D721Med (cell line): ENCODE results near the gene GABPB2.
"Not testable (repeated sequence)": the region's sequence is repeated elsewhere in the genome, so short reads cannot be mapped to it uniquely, and the experiment has no call there.

Experiments used
- DNase-seq: peaks from one replicate; pipeline ENCODE4 v3.0.0; 2011; ENCODE audit warnings: low spot score; ENCODE audit not compliant: insufficient read length
- FAIRE-seq: peaks from 2 replicates; lab custom pipeline; 2011; peaks lifted over from hg19 to GRCh38; lab: Jason Lieb, UNC
- TF ChIP-seq, protein P1 (sequence below): IDR thresholded peaks from 2 replicates; pipeline ENCODE4 v1.5.1; 2012; ENCODE audit warnings: mild to moderate bottlenecking, control low read depth; ENCODE audit not compliant: insufficient read depth; ENCODE audit errors: missing control alignments

The GABPB2 gene

DNA sequence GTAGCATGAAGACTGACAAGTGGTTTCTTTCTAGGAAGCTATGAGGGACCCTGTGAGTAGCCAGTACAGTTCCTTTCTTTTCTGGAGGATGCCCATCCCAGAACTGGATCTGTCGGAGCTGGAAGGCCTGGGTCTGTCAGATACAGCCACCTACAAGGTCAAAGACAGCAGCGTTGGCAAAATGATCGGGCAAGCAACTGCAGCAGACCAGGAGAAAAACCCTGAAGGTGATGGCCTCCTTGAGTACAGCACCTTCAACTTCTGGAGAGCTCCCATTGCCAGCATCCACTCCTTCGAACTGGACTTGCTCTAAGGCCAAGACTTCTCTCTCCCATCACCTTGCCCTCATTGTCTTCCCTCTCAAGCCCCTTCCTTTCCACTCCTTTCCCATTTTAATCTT, 3.4 kb upstream of the GABPB2 start:
- no peak for FAIRE-seq
- DNase-seq: no peak
- TF ChIP-seq, protein P1, sequence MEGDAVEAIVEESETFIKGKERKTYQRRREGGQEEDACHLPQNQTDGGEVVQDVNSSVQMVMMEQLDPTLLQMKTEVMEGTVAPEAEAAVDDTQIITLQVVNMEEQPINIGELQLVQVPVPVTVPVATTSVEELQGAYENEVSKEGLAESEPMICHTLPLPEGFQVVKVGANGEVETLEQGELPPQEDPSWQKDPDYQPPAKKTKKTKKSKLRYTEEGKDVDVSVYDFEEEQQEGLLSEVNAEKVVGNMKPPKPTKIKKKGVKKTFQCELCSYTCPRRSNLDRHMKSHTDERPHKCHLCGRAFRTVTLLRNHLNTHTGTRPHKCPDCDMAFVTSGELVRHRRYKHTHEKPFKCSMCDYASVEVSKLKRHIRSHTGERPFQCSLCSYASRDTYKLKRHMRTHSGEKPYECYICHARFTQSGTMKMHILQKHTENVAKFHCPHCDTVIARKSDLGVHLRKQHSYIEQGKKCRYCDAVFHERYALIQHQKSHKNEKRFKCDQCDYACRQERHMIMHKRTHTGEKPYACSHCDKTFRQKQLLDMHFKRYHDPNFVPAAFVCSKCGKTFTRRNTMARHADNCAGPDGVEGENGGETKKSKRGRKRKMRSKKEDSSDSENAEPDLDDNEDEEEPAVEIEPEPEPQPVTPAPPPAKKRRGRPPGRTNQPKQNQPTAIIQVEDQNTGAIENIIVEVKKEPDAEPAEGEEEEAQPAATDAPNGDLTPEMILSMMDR: no peak

DNA sequence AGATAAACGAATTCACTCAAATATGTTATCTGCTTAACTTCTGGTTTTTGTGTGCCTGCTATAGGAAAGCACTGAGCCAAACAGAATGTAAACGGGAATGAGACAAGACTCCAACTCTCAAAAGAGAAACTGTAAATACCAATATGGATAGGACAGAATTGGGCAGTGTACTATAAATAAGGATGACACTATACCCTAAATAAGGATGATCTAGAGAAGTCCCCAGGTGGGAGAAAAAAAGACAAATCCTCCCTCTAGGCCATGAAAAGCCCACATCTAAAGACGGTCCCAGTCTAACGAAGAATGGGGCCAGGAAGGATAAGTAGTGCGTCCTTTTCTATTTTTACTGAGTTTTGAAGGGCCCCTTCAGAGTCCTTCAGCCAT, 1.5 kb upstream of the GABPB2 start:
- TF ChIP-seq, protein P1: no peak
- FAIRE-seq (no peak), DNase-seq (no peak)

DNA sequence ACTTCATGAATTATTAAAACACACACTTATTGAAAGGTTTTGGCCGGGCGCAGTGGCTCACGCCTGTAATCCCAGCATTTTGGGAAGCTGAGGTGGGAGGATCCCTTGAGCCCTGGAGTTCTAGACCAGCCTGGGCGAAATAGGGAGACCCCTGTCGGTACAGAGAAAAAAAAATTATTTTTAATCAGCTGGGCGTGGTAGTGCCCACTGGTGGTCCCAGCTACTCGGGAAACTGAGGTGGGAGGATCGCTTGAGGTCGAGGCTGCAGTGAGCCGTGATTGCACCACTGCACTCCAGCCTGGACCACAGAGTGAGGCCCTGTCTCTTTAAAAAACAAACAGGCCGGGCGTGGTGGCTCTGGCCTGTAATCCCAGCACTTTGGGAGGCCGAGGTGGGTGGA, 1.7 kb downstream of the GABPB2 start:
- TF ChIP-seq, protein P1: peak; percentile 6
- FAIRE-seq: no peak
- no peak for DNase-seq

DNA sequence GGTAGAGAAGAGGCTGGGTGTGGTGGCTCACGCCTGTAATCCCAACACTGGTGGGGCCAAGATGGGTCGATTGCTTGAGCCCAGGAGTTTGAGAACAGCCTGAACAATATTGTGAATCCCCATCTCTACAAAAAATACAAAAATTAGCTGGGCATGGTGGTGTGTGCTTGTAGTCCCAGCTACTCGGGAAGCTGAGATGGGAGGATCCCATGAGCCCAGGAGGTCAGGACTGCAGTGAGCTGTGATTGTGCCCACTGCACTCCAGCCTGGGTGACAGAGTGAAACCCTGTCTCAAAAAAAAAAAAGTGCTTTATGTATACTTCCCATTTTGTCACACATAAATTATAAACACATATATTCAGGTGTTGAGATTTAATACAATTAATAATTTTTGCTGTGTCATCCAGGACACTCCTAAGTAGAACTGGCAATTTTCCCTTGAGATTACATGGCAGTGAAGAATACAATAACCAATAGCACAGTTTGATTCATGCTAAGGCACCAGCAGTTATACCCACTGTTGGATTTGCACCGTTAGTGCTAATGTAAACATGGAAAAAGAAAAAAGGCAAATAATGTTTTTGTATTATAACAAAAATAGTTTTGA, 15.5 kb downstream of the GABPB2 start:
- DNase-seq (no peak), FAIRE-seq (no peak)
- TF ChIP-seq, protein P1: no peak

DNA sequence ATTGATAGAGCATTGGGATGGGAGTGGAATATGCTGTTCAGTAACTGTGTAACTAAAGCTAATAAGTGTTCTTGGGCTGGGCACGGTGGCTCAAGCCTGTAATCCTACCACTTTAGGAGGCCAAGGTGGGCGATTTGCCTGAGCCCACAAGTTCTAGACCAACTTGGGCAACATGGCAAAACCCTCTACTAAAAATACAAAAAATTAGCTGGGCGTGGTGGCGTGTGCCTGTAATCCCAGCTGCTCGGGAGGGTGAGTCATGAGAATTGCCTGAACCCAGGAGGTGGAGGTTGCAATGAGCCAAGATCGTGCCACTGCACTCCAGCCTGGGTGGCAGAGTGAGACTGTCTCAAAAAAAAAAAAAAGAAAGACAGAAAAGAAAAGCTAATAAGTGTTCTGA, 26.9 kb downstream of the GABPB2 start:
- DNase-seq, FAIRE-seq: not testable (repeated sequence)

DNA sequence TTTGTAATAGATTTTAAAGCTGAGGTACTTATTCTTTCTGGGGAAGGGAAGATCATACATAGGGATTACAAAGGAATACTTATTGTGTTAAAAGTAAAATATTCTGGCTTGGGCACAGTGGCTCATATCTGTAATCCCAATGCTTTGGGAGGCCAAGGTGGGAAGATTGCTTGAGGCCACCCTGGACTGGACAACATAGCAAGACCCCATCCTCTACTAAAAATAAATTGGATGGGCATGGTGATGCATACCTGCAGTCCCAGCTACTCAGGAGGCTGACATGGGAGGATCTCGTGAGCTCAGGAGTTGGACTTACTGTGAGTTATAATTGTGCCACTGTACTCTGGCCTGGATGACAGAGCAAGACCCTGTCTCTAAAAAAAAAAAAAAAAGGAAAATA, 27.6 kb downstream of the GABPB2 start:
- FAIRE-seq: no peak
- DNase-seq: no peak
- TF ChIP-seq, protein P1: no peak

DNA sequence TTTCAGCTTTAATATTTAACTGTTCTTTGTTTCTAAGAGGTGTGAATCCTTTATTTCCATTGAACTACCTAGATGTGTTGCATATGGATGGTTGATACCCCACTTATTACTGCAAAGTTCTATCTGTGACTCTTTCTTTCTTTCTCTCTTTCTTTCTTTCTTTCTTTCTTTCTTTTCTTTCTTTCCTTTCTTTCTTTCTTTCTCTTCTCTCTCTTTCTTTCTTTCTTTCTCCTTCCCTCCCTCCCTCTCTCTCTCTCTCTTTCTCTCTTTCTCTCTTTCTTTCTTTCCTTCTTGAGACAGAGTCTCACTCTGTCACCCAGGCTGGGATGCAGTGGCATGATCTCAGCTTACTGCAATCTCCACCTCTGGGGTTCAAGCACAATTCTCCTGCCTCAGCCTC, 34.1 kb downstream of the GABPB2 start:
- FAIRE-seq: no peak

More for the DNA sequence above, 34.1 kb downstream of the GABPB2 start:
- TF ChIP-seq, protein P1: no peak
- DNase-seq: no peak
